ENCODE results near the gene CD82.
A peak's percentile ranks its signal among the peaks of the same experiment; 100 is the strongest.
"Not testable (repeated sequence)": the region's sequence is repeated elsewhere in the genome, so short reads cannot be mapped to it uniquely, and the experiment has no call there.

The CD82 gene

GRCh38 chr11:44634401-44635281 lies 69.2 kb downstream of the CD82 start:
- TF ChIP-seq, protein P1, sequence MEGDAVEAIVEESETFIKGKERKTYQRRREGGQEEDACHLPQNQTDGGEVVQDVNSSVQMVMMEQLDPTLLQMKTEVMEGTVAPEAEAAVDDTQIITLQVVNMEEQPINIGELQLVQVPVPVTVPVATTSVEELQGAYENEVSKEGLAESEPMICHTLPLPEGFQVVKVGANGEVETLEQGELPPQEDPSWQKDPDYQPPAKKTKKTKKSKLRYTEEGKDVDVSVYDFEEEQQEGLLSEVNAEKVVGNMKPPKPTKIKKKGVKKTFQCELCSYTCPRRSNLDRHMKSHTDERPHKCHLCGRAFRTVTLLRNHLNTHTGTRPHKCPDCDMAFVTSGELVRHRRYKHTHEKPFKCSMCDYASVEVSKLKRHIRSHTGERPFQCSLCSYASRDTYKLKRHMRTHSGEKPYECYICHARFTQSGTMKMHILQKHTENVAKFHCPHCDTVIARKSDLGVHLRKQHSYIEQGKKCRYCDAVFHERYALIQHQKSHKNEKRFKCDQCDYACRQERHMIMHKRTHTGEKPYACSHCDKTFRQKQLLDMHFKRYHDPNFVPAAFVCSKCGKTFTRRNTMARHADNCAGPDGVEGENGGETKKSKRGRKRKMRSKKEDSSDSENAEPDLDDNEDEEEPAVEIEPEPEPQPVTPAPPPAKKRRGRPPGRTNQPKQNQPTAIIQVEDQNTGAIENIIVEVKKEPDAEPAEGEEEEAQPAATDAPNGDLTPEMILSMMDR (conservative IDR thresholded peaks at IDR 0.05; ENCODE audit: control insufficient read depth, insufficient read depth, low read depth, low read length), result no peak
- H3K4me3 ChIP-seq (ENCODE audit: control insufficient read depth, low read depth, low read length), result no peak overlapping the region
- DNase-seq (ENCODE audit: low read depth), result peak; percentile 86

DNA sequence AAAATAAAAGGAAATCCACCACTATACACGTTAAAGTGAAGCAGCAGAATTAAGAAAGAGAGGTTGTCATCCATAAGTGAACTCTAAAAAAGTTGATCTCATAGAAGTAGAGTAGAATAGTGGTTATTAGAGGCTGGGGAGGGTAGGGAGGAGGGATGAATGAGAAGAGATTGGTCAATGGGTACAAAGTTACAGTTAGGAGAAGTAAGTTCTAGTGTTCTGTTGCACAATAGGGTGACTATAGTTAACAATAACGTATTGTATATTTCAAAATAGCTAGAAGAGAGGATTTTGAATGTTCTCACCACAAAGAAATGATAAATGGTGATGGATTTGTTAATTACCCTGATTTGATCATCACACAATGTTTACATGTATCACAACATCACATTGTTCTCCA lies 72.0 kb downstream of the CD82 start:
- TF ChIP-seq, protein P1 (conservative IDR thresholded peaks at IDR 0.05; ENCODE audit: control insufficient read depth, insufficient read depth, low read depth, low read length), result no peak
- H3K4me3 ChIP-seq (ENCODE audit: control insufficient read depth, low read depth, low read length), result no peak overlapping the region
- DNase-seq (ENCODE audit: low read depth), result peak; percentile 18

DNA sequence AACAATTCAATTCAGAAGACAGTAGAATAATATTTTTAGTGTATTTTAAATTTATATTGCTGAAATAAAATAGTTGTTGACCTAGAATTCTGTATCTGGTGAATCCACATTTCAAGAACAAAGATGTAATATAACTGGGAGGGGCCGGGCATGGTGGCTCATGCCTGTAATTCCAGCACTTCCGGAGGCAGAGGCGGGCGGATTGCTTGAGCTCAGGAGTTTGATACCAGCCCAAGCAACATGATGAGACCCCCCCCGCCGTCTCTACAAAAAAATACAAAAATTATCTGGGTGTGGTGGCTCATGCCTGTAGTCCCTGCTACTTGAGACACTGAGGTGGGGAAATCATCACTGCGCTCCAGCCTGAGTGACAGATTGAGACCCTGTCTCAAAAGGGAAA lies 72.6 kb downstream of the CD82 start:
- TF ChIP-seq, protein P1 (conservative IDR thresholded peaks at IDR 0.05; ENCODE audit: control insufficient read depth, insufficient read depth, low read depth, low read length), result no peak
- no peak for DNase-seq (ENCODE audit: low read depth)
- H3K4me3 ChIP-seq (ENCODE audit: control insufficient read depth, low read depth, low read length), result no peak overlapping the region

- TF ChIP-seq, protein P1 (conservative IDR thresholded peaks at IDR 0.05; ENCODE audit: control insufficient read depth, insufficient read depth, low read depth, low read length), result no peak
- H3K4me3 ChIP-seq (ENCODE audit: control insufficient read depth, low read depth, low read length), result no peak overlapping the region
- no peak for DNase-seq (ENCODE audit: low read depth)
These were observed 77.8 kb downstream of the CD82 start for GRCh38 chr11:44643217-44643616.

DNA sequence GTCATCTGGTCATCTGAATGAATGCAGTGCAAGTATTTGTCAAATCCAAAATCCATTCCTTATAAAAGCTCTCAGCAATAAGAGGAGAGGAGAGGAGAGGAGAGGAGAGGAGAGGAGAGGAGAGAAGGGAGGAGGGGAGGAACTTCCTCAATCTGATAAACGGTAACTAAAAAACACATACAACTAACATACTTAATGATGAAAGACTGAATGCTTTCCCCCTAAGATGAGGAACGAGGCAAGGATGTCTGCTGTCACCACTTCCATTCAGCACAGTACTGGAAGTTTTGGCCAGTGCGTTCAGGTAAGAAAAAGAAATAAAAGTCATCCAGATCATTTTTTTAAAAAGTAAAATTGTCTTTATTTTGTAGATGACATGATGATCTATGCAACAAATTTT lies 80.4 kb downstream of the CD82 start:
- H3K4me3 ChIP-seq (ENCODE audit: control insufficient read depth, low read depth, low read length), result no peak overlapping the region
- DNase-seq (ENCODE audit: low read depth), result no peak
- TF ChIP-seq, protein P1 (conservative IDR thresholded peaks at IDR 0.05; ENCODE audit: control insufficient read depth, insufficient read depth, low read depth, low read length), result no peak

- H3K4me3 ChIP-seq (ENCODE audit: control insufficient read depth, low read depth, low read length); DNase-seq (ENCODE audit: low read depth): not testable (repeated sequence)
These were observed 81.9 kb downstream of the CD82 start for GRCh38 chr11:44647255-44647955.

DNA sequence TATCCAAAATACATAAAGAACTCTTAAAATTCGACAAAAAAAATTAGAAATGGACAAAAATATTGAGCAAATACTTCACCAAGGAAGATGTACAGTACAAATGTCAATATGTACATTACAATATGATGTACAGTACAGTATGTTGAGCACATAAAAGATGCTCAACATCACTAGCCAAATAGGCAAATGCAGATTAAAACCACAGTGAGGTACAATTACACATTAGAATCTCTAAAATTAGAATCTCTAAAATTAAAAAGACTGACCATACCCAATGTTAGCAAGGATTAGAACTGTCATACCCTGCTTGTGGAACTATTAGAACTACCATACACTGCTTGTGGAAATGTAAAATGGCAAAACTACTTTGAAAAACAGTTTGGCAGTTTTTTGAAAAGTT lies 82.6 kb downstream of the CD82 start:
- TF ChIP-seq, protein P1 (conservative IDR thresholded peaks at IDR 0.05; ENCODE audit: control insufficient read depth, insufficient read depth, low read depth, low read length), result no peak

More for the DNA sequence above, 82.6 kb downstream of the CD82 start:
- no peak for DNase-seq (ENCODE audit: low read depth)
- no peak overlapping the region for H3K4me3 ChIP-seq (ENCODE audit: control insufficient read depth, low read depth, low read length)

Data from fibroblast of mammary gland (primary cell).